Stomach smooth muscle (tissue), 2 donors: ENCODE data around the gene TRAF2.

Experiments
- H3K27ac ChIP-seq: one replicate; pipeline ENCODE4 v1.7.0; 2013; ENCODE audit warnings: mild to moderate bottlenecking, low read length, inconsistent platforms
- H3K27me3 ChIP-seq, 2 donors: one replicate each; pipeline ENCODE4 v1.7.0; 2013; ENCODE audit warnings: low read length in 2 of 2; ENCODE audit not compliant: insufficient read depth in 2 of 2, control insufficient read depth in 1 of 2
- H3K36me3 ChIP-seq, 2 donors: one replicate each; pipeline ENCODE4 v1.7.0; 2013; ENCODE audit warnings: low read length in 2 of 2; ENCODE audit not compliant: control insufficient read depth in 2 of 2, insufficient read depth in 2 of 2
- H3K4me1 ChIP-seq: one replicate; pipeline ENCODE4 v1.7.0; 2013; ENCODE audit warnings: low read length; ENCODE audit not compliant: control insufficient read depth, insufficient read depth
- H3K4me3 ChIP-seq, 2 donors: one replicate each; pipeline ENCODE4 v1.7.0; 2013; ENCODE audit warnings: low read length in 2 of 2
- H3K9ac ChIP-seq, 2 donors: one replicate each; pipeline ENCODE4 v1.7.0; 2013; ENCODE audit warnings: low read length in 2 of 2, mild to moderate bottlenecking in 1 of 2
- H3K9me3 ChIP-seq, 2 donors: one replicate each; pipeline ENCODE4 v1.7.0; 2013; ENCODE audit warnings: low read length in 2 of 2; ENCODE audit not compliant: control insufficient read depth in 2 of 2
- donor health status: healthy.
- donor health status: Pancreatic carcinoma.

The TRAF2 gene

GRCh38 chr9:136903041-136903554 lies 16.8 kb downstream of the TRAF2 start:
- H3K27me3 ChIP-seq: no peaks in the 10 kb centered on the region
- H3K4me3 ChIP-seq: peak overlapping the region in 1 of 2 donors; percentile 55
- H3K9ac ChIP-seq: peak overlapping the region in 1 of 2 donors; percentile 32
- peaks cover 8 to 22% of the 10 kb centered on the region in 2 donors for H3K36me3 ChIP-seq
- H3K27ac ChIP-seq: peak overlapping the region; percentile 75
- no peaks in the 10 kb centered on the region for H3K9me3 ChIP-seq
- H3K4me1 ChIP-seq: peaks cover 33% of the 10 kb centered on the region

GRCh38 chr9:136906266-136906665 lies 19.9 kb downstream of the TRAF2 start:
- Histone ChIP-seq H3K27ac (no peak overlapping the region), H3K36me3 (peaks cover 0 to 16% of the 10 kb centered on the region in 2 donors), H3K4me3 (no peak overlapping the region)

GRCh38 chr9:136907011-136907914 lies 20.9 kb downstream of the TRAF2 start:
- peaks cover 0 to 16% of the 10 kb centered on the region in 2 donors for H3K36me3 ChIP-seq
- peaks cover 12% of the 10 kb centered on the region for H3K4me1 ChIP-seq
- H3K9ac ChIP-seq: no peak overlapping the region
- no peaks in the 10 kb centered on the region for H3K9me3 ChIP-seq
- H3K4me3 ChIP-seq: no peak overlapping the region
- no peaks in the 10 kb centered on the region for H3K27me3 ChIP-seq
- no peak overlapping the region for H3K27ac ChIP-seq

More at GRCh38 chr9:136906266-136906665, 19.9 kb downstream of the TRAF2 start:
- no peak overlapping the region for H3K9ac ChIP-seq
- H3K27me3 ChIP-seq: no peaks in the 10 kb centered on the region
- peaks cover 22% of the 10 kb centered on the region for H3K4me1 ChIP-seq
- H3K9me3 ChIP-seq: no peaks in the 10 kb centered on the region

GRCh38 chr9:136910197-136910900 lies 24.0 kb downstream of the TRAF2 start:
- H3K9me3 ChIP-seq: no peaks in the 10 kb centered on the region
- H3K27me3 ChIP-seq: no peaks in the 10 kb centered on the region
- H3K4me3 ChIP-seq: no peak overlapping the region
- no peaks in the 10 kb centered on the region for H3K4me1 ChIP-seq
- H3K36me3 ChIP-seq: peaks cover 0 to 22% of the 10 kb centered on the region in 2 donors
- no peak overlapping the region for H3K9ac ChIP-seq
- no peak overlapping the region for H3K27ac ChIP-seq

GRCh38 chr9:136910901-136911245 lies 24.6 kb downstream of the TRAF2 start:
- no peak overlapping the region for H3K27ac ChIP-seq
- peaks cover under 1 to 25% of the 10 kb centered on the region in 2 donors for H3K36me3 ChIP-seq
- H3K27me3 ChIP-seq: no peaks in the 10 kb centered on the region
- no peak overlapping the region for H3K9ac ChIP-seq
- no peaks in the 10 kb centered on the region for H3K9me3 ChIP-seq
- no peaks in the 10 kb centered on the region for H3K4me1 ChIP-seq
- H3K4me3 ChIP-seq: no peak overlapping the region

GRCh38 chr9:136913701-136914438 lies 27.6 kb downstream of the TRAF2 start:
- no peak overlapping the region for H3K4me3 ChIP-seq
- no peaks in the 10 kb centered on the region for H3K27me3 ChIP-seq
- no peaks in the 10 kb centered on the region for H3K9me3 ChIP-seq
- H3K36me3 ChIP-seq: peaks cover 3 to 26% of the 10 kb centered on the region in 2 donors
- no peaks in the 10 kb centered on the region for H3K4me1 ChIP-seq
- H3K27ac ChIP-seq: no peak overlapping the region
- no peak overlapping the region for H3K9ac ChIP-seq

- Histone ChIP-seq H3K9me3 (no peaks in the 10 kb centered on the region), H3K27ac (no peak overlapping the region), H3K36me3 (peaks cover 8 to 36% of the 10 kb centered on the region in 2 donors), H3K4me1 (no peaks in the 10 kb centered on the region), H3K9ac (no peak overlapping the region), H3K27me3 (no peaks in the 10 kb centered on the region), H3K4me3 (no peak overlapping the region)
Observed at GRCh38 chr9:136915632-136916329, 29.5 kb downstream of the TRAF2 start.

GRCh38 chr9:136916330-136917184 lies 30.2 kb downstream of the TRAF2 start:
- Histone ChIP-seq H3K27ac (no peak overlapping the region), H3K9me3 (no peaks in the 10 kb centered on the region), H3K4me1 (no peaks in the 10 kb centered on the region), H3K4me3 (no peak overlapping the region), H3K9ac (no peak overlapping the region), H3K27me3 (no peaks in the 10 kb centered on the region), H3K36me3 (peaks cover 12 to 38% of the 10 kb centered on the region in 2 donors)

GRCh38 chr9:136917902-136918301 lies 31.6 kb downstream of the TRAF2 start:
- Histone ChIP-seq H3K27me3 (no peaks in the 10 kb centered on the region), H3K9ac (no peak overlapping the region), H3K36me3 (peaks cover 12 to 38% of the 10 kb centered on the region in 2 donors), H3K4me1 (no peaks in the 10 kb centered on the region), H3K27ac (no peak overlapping the region), H3K4me3 (no peak overlapping the region), H3K9me3 (no peaks in the 10 kb centered on the region)
